Fibroblast of lung (primary cell): Measurements from ENCODE around the gene RPS23.

Source experiments
- EZH2 ChIP-seq: IDR thresholded peaks from 2 replicates; pipeline ENCODE4 v1.5.1; 2012; ENCODE audit warnings: low read length, control low read depth, mild to moderate bottlenecking; ENCODE audit errors: missing control alignments
- TF ChIP-seq, protein P1 (sequence below), 2 donors: IDR thresholded peaks in 1 of 2; conservative IDR thresholded peaks in 1 of 2; 1 replicate in 1 of 2; 2 replicates in 1 of 2; pipeline ENCODE4 v1.5.1; 2011 to 2012; ENCODE audit warnings: low read length in 2 of 2, control low read depth in 1 of 2, inconsistent platforms in 1 of 2, low read depth in 1 of 2, mild to moderate bottlenecking in 1 of 2

DNA sequence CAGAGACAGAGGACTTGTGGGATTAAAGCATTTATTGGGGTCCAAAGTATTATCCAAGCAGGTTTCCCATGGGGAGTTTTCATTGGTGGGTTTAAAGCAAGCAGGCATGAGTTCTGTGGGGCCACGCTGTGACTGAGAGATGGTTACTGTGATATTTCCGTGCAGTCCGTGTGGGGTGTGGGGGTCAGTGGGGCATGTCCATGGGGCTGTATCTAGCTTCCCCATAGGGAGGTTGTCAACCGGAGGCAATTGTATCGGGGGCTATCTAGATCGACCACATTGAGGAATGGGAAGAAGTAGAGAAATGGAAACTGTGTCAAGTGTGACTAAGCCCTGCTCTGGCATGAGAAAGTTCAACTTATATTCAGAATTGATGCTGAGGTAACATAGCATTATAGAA, 7.1 kb upstream of the RPS23 start:
- TF ChIP-seq, protein P1, sequence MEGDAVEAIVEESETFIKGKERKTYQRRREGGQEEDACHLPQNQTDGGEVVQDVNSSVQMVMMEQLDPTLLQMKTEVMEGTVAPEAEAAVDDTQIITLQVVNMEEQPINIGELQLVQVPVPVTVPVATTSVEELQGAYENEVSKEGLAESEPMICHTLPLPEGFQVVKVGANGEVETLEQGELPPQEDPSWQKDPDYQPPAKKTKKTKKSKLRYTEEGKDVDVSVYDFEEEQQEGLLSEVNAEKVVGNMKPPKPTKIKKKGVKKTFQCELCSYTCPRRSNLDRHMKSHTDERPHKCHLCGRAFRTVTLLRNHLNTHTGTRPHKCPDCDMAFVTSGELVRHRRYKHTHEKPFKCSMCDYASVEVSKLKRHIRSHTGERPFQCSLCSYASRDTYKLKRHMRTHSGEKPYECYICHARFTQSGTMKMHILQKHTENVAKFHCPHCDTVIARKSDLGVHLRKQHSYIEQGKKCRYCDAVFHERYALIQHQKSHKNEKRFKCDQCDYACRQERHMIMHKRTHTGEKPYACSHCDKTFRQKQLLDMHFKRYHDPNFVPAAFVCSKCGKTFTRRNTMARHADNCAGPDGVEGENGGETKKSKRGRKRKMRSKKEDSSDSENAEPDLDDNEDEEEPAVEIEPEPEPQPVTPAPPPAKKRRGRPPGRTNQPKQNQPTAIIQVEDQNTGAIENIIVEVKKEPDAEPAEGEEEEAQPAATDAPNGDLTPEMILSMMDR (conservative IDR thresholded peaks at IDR 0.05 in 1 of 2, IDR thresholded peaks at IDR 0.05 in 1 of 2; ENCODE audit: low read depth in 1 of 2, low read length in 2 of 2): no peak
- no peak for TF ChIP-seq EZH2
